Psoas muscle (tissue), 8 donors: ENCODE data around the gene EPB41L5. TPM values are rescaled to one million over a fixed set of nuclear protein-coding genes. Genes with fewer than 3 reads are reported as not detected.

Experiments
- ATAC-seq, 4 donors: fragments of 200-7000 bp; cut with Tn5 transposase; one replicate each; pipeline ENCODE4 v1.9.1; 2020; ENCODE audit warnings: moderate library complexity in 3 of 4, mild to moderate bottlenecking in 2 of 4
- DNase-seq, 2 donors: peaks; one replicate each; pipeline ENCODE4 v3.0.0-alpha.2; 2020
- H3K27ac ChIP-seq: fragments of 200-600 bp; one replicate; pipeline ENCODE4 v1.8.0; 2022
- H3K27me3 ChIP-seq, 3 donors: fragments of 200-600 bp in 1 of 3; one replicate each; pipeline versions ENCODE4 v1.6.1 to v1.8.0; 2013 to 2022; ENCODE audit warnings: low read length in 2 of 3, mild to moderate bottlenecking in 2 of 3, moderate library complexity in 1 of 3; ENCODE audit not compliant: insufficient read depth in 3 of 3
- H3K36me3 ChIP-seq, 2 donors: fragments of 200-600 bp in 1 of 2; one replicate each; pipeline versions ENCODE4 v1.6.1 to v1.8.0; 2013 to 2022; ENCODE audit warnings: low read depth in 1 of 2, mild to moderate bottlenecking in 1 of 2, moderate library complexity in 1 of 2; ENCODE audit not compliant: insufficient read depth in 1 of 2
- H3K4me1 ChIP-seq: fragments of 200-600 bp; one replicate; pipeline ENCODE4 v1.8.0; 2022
- H3K4me3 ChIP-seq: fragments of 200-600 bp; one replicate; pipeline ENCODE4 v1.8.0; 2022; ENCODE audit warnings: mild to moderate bottlenecking
- H3K9me3 ChIP-seq: fragments of 200-600 bp; one replicate; pipeline ENCODE4 v1.8.0; 2022
- CTCF ChIP-seq: fragments of 200-600 bp; IDR thresholded peaks from one replicate; pipeline ENCODE4 v1.8.0; 2022; ENCODE audit warnings: antibody characterized with exemption
- WGBS, 3 donors: extraction: QIAGEN DNeasy Blood & Tissue Kit; methylation state at CpG; one replicate each; pipeline versions ENCODE4 v1.1.6 to v1.1.7; 2013; 5-methylcytosine and 5-hydroxymethylcytosine counted together
- intact Hi-C, 2 donors: fragments of 100-400 bp; cut with DNase I; formaldehyde crosslinking; loops; one replicate each; pipeline versions ENCODE4 v1.11.0 to v1.14.2; 2022
- polyA plus RNA-seq, 3 donors: library from polyadenylated mRNA; stranded (reverse); fragments of 200-250 nt; gene quantifications; one replicate each; pipeline ENCODE4 v1.2.3, GENCODE V29; 2013
- total RNA-seq, 4 donors: library from RNA; stranded (reverse); fragmentation: NEBNext Ultra II Directional in 2 of 4; extraction: Animal tissue kit (Norgen Biotek cat#: 25700) in 2 of 4; gene quantifications; one replicate each; pipeline versions ENCODE4 v1.2.1 to v1.2.4, GENCODE V29; 2021 to 2023
- donor health status: healthy with polysubstance abuse.
- donor health status: DM: no; HTN: no; CAD: no; lungs with moderate emphysema.
- donor health status: Bipolar disorder and iron deficiency.
- donor health status: healthy.
- donor health status: DM: yes; HTN: yes; CAD: no.
- donor health status: DM: no; HTN: no; CAD: no.
- donor health status: DM: no; HTN: no; CAD: no.
- donor health status: DM: yes; HTN: yes; CAD: no.

Gene EPB41L5
- total and polyA plus RNA-seq, 7 donors, result 4.2 to 16.0 (median 12.5) TPM

- DNase-seq (no peak), ATAC-seq (no peak)
- Histone ChIP-seq H3K27ac (no peak overlapping the region), H3K9me3 (no peaks in the 10 kb centered on the region), H3K4me3 (no peak overlapping the region), H3K36me3 (no peaks in the 10 kb centered on the region), H3K4me1 (peaks cover 19% of the 10 kb centered on the region), H3K27me3 (no peaks in the 10 kb centered on the region)
- WGBS, 3 donors, result 88 to 96% (median 95%) methylated on average over 3 of the region's 3 CpGs
- intact Hi-C loops, result no loop called here
- no peak for TF ChIP-seq CTCF
These were observed 167.2 kb downstream of the EPB41L5 start for GRCh38 chr2:120180066-120180465.

- H3K27ac ChIP-seq, result no peak overlapping the region
- peaks cover under 1% of the 10 kb centered on the region for H3K4me1 ChIP-seq
- no peak for DNase-seq
- intact Hi-C loops, result no loop called here
- no peak for ATAC-seq
- H3K27me3 ChIP-seq, result no peaks in the 10 kb centered on the region
- H3K4me3 ChIP-seq, result no peak overlapping the region
- H3K9me3 ChIP-seq, result no peaks in the 10 kb centered on the region
- no peak for TF ChIP-seq CTCF
- WGBS, 3 donors, result 63 to 69% (median 64%) methylated on average over 5 of the region's 5 CpGs
- no peaks in the 10 kb centered on the region for H3K36me3 ChIP-seq
These were observed 169.2 kb downstream of the EPB41L5 start for GRCh38 chr2:120182019-120182560.

- 83 to 91% (median 85%) methylated on average over 1 of the region's 1 CpG for WGBS, 3 donors
These were observed 176.3 kb downstream of the EPB41L5 start for GRCh38 chr2:120189189-120189588.

GRCh38 chr2:120192280-120192679, 179.4 kb downstream of the EPB41L5 start:
- H3K9me3 ChIP-seq, result peaks cover 14% of the 10 kb centered on the region

More at GRCh38 chr2:120189189-120189588, 176.3 kb downstream of the EPB41L5 start:
- H3K36me3 ChIP-seq, result no peaks in the 10 kb centered on the region
- DNase-seq (no peak), ATAC-seq (no peak)
- no peak overlapping the region for H3K27ac ChIP-seq
- TF ChIP-seq CTCF, result no peak
- H3K27me3 ChIP-seq, result no peaks in the 10 kb centered on the region
- H3K9me3 ChIP-seq, result peaks cover 5% of the 10 kb centered on the region
- H3K4me1 ChIP-seq, result no peaks in the 10 kb centered on the region
- intact Hi-C loops, result no loop called here
- no peak overlapping the region for H3K4me3 ChIP-seq

More at GRCh38 chr2:120192280-120192679, 179.4 kb downstream of the EPB41L5 start:
- 71 to 88% (median 81%) methylated on average over 1 of the region's 1 CpG for WGBS, 3 donors
- no peak for DNase-seq
- ATAC-seq, result no peak
- intact Hi-C loops, result no loop called here
- H3K36me3 ChIP-seq, result no peaks in the 10 kb centered on the region
- no peak overlapping the region for H3K27ac ChIP-seq
- TF ChIP-seq CTCF, result no peak
- no peaks in the 10 kb centered on the region for H3K27me3 ChIP-seq
- no peak overlapping the region for H3K4me3 ChIP-seq
- H3K4me1 ChIP-seq, result peaks cover 7% of the 10 kb centered on the region
